Articular chondrocyte of knee joint (primary cell): ENCODE measurements around the gene NBPF8. TPM values are rescaled to one million over a fixed set of nuclear protein-coding genes. Genes with fewer than 3 reads are reported as not detected.

Experiments
- total RNA-seq: library from RNA; depleted of rRNA; stranded (reverse); fragments of >200 nt; gene quantifications from 2 replicates; pipeline ENCODE4 v1.2.3, GENCODE V29; 2012

NBPF8 gene, protein sequence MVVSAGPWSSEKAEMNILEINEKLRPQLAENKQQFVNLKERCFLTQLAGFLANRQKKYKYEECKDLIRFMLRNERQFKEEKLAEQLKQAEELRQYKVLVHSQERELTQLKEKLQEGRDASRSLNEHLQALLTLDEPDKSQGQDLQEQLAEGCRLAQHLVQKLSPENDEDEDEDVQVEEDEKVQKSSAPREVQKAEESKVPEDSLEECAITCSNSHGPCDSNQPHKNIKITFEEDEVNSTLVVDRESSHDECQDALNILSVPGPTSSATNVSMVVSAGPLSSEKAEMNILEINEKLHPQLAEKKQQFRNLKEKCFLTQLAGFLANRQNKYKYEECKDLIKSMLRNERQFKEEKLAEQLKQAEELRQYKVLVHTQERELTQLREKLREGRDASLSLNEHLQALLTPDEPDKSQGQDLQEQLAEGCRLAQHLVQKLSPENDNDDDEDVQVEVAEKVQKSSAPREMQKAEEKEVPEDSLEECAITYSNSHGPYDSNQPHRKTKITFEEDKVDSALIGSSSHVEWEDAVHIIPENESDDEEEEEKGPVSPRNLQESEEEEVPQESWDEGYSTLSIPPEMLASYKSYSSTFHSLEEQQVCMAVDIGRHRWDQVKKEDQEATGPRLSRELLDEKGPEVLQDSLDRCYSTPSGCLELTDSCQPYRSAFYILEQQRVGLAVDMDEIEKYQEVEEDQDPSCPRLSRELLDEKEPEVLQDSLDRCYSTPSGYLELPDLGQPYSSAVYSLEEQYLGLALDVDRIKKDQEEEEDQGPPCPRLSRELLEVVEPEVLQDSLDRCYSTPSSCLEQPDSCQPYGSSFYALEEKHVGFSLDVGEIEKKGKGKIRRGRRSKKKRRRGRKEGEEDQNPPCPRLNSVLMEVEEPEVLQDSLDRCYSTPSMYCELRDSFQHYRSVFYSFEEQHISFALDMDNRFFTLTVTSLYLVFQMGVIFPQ
- 13.7 and 15.9 TPM in 2 replicates for total RNA-seq

DNA sequence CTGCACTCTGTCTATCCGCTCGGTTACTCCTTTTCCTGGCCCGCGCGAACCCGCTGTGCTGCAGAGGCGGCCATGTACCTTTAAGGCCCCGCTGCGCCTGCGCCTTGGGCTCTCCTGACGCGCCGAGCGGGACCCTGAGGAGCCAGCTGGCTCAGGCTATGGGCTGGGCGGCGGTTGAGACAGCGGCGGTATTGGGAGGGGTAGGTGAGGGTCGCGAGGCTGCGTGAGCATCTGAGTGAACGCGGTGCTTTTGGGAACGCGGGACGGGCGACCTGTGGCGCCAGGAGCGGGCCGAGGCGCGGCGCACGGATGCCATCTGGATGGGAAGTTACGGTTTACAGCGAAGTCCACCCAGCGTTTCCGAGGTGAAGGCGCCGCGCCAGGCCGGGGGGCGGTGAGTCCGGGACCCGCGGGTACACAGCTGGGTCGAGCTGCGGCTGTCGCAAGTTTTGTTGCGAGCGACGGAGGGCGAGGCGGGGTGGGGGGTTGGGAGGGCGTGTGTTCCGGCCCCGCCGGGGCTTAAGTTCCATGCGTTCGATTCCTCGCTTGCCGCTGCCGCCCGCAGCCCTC, at the start of gene NBPF8:
Gene NBPF8, plus strand, starts transcription at position 125 of the 570 bp plus-strand sequence. CDS start 21,488 bp downstream, outside the sequence.

Other genes with a start within 250 kb of the NBPF8 start
- 102 and 143 TPM in 2 replicates for gene SEC22B, start 238.5 kb upstream of the NBPF8 start, total RNA-seq